Measurements from ENCODE around the gene ABLIM1.

DNA sequence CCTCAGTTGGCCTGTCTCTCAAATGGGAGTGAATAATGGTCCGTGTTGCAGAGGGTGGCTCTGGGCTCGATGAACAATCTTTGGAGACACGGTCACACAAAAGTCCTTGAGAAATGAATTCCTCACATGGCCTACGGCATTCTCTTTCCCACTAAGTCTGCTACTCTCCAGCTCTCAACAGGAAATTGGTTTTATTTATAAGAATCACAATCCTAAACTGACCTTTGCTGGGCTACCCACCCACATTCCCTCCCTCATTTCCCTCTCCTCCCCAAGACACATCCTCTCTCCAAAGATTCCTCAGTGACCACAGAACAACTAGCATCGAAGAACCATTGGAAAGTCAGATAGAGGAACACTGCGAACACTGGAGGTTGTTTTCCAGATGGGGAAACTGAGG, 258.5 kb downstream of the ABLIM1 start:
- TF ChIP-seq AR (CRISPR knock-in tag; IDR thresholded peaks at IDR 0.05) = no peak
- TF ChIP-seq NR3C1 (CRISPR knock-in tag; conservative IDR thresholded peaks at IDR 0.05; ENCODE audit: low read depth) = no peak
